Activated T-cell treated with anti-CD3 and anti-CD28 coated beads for 48 hours (primary cell): Measurements from ENCODE around the gene SOHLH1.

ENCODE experiments used
- DNase-seq: peaks from one replicate; pipeline ENCODE4 v3.0.0-alpha.2; 2020; ENCODE audit warnings: low read depth

The SOHLH1 gene, protein sequence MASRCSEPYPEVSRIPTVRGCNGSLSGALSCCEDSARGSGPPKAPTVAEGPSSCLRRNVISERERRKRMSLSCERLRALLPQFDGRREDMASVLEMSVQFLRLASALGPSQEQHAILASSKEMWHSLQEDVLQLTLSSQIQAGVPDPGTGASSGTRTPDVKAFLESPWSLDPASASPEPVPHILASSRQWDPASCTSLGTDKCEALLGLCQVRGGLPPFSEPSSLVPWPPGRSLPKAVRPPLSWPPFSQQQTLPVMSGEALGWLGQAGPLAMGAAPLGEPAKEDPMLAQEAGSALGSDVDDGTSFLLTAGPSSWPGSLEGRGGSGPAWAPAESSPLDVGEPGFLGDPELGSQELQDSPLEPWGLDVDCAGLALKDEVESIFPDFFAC

DNA sequence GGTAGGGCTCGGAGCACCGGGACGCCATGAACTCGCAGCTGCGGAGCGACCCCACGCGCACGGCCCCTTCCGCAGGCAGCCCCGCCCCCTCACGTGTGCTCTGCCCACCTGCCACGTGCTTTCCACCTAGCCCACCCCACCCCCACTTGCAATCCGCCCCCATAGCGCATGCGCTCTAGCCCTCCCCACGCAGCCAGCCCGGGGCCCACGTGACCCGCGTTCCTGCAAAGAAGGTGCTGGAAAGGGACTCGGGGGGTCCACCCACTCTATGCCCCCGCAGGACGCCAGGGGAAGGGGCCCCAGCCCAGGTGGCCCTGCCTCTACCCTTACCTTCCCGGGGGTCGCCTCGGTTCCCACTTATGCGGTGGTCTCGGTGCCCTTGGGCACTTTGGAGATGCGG lies at the start of gene SOHLH1:
Gene SOHLH1 (minus strand): TSS at position 42 of the 400 bp plus-strand sequence. CDS start 14 bp downstream, at position 28.
- no peak for DNase-seq

DNA sequence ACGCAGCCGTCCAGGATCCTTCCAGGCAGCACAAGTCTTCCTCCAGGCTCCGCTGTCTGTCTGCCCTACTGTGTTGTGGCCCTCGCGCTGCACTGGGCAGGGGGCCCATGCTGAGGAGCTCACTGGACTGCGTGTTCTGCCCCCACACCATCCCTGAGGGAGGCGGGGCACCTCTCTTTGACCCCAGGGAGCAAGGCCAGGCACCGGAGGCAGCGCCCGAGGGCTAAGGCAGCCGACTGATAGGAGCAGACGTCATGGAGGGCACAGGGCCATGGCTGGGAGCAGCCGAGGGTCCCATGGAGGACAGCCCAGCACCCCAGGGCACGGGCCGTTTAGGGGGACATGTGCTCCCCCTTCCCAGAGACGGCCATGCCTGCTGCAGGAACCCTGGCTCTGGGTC lies 49.4 kb upstream of the SOHLH1 start:
- DNase-seq: no peak

DNA sequence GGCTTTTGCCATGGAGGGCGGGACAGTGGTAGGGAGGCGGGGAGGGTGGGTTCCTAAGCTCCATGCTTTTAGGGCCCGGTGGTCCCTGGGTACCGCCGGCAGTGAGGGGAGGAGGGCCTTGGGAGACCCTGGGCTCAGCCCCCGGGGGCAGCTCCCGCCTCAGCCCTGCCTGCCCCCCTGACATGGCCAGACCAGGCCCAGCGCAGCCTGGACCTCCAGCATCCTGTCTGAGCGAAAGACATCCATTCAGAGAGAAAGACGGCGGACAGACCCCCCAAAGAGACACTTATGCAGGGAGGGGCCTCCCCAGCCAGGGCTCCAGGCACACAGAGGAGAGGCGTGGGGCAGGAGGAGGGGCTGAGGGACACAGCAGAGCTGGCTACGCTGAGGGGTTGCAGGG lies 48.0 kb upstream of the SOHLH1 start:
- DNase-seq: no peak

DNA sequence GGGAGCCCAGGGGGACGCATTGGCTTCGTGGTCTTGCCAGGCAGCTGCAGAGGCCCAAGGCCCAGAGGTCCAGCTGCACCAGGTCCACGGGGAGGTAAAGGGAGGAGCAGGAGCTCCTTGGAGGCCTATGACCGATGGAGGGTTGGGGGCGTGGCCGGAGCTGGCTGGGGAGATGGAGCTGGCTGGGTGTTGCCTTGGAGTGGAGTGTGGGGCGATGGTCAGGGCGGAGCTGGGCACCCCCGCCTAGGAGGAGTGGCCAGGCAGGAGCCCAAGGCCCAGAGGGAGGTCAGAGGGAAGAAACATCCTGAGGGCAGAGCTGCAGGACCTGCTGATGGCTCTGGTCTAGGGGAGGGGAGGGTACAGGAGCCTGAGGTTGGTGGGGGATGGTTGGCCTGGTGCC lies 47.3 kb upstream of the SOHLH1 start:
- no peak for DNase-seq

DNA sequence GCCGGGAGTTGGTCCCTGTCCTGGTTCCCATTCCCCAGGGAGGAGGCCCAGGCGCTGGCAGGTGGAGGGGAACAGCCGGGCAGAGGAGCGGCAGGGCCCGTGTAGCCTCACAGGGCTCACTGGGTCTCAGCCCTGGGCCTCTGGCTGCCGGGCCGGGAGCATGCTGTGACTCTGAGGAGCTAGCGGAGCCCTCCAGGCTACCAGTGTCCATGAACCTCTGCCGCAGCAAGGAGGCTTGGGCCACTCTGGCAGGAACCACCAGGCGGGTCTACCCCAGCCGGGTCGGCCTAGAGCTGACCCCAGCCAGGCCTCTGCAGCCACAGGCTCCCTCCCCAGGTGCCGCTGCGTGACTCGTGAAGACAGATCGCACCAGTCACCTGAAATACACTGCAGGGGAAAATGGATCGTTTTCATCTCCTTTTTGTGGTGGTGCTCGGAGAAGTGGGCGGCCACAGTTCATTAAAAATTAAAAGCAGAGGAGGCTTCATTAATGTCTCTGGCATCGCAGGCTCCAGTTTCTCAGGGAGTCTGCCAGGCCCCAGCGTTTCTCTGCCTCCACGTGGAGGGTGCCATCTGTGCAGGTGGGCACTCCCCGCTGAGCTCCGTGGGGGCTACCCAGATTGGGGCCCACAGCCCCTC lies 46.5 kb upstream of the SOHLH1 start:
- DNase-seq: no peak

DNA sequence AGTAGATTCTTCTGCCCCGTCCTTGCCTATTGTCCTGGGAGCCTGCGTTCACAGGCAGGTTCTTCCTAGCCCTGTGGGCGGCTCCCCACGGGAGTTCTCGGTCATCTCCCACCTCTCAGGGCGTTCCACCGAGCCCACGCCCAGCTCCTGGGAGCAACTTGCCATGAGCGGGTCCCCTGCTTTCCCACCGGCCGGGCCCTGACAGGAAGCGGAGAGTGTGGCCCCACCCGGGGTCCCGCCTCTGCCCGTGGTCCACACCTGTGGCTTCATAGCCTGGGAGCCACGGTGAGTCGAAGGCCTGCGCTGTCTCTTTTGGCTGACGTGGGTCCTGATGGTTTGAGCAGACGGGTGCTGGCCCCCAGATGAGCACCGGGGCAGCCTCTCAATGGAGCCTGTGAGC lies 45.9 kb upstream of the SOHLH1 start:
- no peak for DNase-seq

DNA sequence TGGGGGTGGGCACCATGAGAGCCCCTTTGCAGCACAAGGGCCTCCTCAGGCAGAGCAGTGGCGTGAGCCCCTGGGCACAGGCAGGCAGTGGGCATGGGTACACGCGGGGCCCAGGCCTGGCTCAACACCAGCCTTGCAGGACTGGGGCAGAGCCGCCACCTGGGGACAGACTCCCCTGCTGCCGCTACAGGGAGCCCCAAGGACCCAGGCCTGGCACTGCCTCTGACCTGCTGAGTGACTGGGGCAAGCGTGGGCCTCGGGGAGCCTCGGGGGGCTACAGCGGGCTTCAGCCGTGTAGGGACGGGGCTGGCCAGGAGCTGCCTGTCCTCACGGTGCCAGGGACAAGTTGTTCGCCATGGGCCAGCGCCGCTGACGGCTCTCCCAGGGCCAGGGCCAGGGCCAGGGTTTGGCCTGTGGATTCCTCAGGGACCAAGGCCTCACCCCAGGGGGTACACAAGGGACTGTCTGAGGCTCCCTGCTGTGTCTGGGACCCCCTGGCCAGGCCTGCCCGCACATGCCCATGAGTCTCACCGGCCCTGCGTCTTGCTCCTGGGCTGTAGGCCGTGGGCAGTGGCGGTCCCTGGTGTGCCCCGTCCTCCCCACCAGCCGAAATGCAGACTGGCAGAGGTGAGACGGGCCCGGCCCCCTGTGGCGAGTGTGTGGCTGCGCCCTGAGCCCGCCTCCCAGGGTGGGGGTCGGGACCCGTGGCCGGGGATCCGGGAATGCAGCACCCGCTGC lies 45.2 kb upstream of the SOHLH1 start:
- DNase-seq: no peak

DNA sequence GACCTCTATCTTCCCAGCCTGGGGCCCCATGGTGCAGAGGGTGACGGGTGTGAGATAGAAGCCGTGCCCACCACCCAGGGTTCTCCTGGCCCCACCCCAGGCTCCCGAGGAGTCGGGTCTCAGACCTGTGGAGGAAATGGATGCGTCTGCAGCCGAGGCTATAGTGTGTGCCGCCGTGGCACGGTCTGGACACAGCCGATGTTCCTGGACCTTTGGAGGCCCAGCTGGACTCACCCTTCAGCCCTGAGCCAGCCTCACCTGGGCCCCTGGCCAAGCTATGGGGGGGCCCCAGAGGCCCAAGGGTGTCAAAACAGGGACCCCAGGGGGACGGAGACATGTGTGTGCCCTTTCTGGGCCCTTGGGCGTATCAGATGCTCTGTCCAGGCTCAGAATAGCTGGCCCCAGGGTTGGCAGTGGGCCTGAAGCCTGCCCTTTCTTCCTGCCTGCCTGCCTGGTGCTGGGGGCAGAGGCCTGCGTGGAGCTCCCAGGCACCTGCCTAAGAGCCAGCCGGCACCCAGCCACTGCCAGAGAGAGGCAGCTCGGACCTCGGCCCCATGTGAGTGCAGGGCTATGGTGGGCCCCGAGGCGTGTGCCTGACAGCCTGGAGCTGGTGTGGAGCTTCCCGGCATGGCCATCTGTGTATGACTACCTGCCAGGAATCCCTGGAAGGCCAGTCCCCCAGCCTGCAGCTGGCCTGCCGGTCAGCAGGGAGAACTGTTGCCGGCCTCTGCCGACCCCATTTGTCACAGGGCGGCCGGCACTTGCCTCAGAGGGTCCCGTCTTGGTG lies 44.5 kb upstream of the SOHLH1 start:
- no peak for DNase-seq

DNA sequence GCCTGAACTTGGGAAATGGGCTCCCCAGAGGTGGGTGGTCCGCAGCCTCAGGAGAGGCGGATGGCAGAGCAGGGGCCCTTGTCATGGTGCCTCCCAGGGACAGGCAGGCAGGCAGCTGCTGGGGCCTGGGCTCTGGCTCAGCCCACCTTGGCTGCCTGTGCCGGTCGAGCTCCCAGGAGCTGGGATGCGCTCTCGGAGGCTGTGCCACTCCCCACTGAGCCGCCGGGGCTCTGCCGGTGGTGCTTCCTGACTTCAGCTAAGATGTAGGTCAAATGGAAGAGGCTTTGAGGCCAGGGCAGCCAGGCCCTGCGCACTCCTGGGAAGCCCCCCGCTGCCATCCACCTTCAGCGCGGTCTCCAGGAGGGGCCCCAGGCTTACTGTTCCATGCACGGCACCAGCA lies 43.7 kb upstream of the SOHLH1 start:
- DNase-seq: no peak

DNA sequence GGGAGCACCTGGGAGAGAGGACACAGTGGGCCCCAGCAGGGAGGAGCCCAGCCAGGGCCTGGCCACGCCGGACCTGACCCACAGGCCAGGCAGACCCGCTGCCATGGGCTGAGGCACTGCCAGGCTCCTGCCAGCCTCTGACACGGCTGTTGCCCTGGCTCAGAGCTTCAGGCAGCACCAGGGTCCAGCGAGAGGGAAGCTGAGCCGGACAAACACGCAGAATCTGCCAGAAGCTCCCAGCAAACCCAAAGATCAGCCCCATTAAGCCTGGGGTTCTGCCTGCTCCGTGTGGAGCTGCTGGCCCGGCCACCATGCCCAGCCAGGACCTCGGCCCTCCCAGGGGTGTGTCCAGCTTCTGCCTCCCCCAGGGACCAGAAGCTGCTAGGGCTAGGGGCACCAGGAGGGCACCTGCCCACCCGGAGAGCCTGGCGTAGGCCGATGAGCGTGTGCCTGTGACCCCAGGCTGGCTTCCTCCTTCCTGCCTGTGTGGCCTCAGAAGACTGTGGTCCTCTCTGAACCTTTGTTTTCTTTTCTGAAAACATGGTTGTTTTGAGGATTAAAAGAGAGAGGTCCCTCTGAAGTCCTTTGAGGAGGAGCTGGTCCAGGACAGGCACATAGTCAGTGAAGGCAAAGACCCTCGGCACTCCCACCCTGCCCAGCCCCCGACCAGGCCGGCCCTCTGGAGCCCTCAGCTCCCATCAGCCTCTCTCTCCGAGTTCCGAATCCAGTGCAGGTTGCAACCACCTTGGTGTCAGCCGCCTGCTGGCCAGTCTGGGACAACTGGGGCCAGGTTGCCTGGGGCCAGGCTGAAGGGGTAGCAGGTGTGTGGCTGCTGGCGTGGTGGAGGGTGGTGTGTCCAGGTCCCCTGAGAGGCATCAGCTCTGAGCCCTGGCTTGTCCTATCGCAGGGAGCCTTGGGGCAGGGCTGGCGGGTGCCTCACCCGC lies 42.3 kb upstream of the SOHLH1 start:
- DNase-seq: no peak

DNA sequence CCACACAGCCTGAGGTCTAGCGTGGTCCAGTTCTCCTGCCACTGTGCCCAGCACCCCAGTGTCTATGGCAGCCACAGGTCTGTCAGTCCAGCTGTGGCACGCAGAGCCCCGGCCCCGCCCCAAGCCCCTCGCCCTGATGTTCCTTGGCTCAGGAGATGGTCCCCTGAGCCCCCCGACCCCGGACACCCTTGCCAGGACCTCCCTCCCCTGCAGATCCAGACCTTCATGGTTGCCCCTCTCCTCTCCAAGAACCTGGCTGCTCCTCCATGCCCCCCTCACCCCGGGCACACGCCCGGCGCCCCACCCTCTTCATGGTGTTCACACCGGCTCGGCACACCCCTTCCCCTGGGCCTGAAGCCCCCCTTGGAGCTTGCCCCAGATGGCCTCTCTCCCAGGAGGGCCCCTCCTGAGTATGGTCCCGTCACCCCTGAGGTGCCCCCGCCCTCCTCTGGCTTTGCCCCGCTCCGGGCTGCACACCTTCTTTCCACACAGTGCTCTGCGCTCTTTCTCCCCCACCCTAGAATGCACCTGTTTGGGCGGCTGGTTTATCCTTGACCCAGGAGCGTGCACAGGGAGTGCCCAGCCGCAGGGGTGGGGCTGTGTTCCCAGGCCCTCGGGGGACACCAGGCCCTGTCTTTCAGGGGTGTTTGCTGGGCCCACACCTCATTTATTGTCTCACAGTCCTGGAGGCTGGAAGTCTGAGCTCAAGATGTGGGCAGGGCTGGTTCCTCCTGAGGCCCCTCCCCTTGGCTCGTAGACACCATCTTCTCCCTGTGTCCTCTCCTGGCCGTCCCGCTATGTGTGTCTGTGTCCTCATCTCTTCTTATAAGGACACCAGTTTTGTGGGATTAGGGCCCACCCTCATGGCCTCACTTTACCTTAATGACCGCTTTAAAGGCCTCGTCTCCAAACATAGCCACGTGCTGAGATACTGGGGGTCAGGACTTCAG lies 40.3 kb upstream of the SOHLH1 start:
- DNase-seq: no peak

DNA sequence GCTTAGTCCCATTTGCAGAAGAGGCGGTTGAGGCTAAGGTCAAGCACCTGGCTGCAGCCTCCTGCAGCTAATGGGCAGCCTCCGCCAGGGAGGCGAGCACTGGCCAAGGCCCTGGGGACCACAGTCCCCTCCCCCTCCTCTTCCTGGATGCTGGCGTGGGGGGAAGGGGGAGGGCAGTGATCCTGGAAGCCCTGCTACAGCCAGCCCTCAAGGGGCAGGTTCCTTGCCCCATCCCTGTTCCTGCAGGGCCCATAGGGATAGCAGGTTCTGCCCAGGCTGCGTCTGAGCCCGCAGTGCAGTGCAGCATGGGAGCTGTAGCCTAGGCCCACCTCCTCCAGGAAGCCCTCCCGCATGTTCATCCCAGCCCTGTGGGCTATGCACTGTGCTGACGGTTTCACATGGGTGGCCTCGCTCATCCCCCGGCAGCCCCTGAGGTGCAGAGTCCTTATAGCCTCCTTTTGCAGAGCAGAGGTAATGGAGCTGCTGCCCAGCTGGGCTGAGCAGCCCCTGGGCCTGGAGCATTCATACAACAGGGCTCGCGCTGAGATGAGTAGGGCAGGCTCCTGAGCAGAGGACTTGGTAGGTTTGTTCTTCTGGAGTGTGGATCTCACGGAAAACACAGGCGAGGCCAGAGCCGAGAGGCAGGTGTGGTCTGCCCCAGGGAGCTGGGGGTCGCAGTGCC lies 38.7 kb upstream of the SOHLH1 start:
- no peak for DNase-seq

DNA sequence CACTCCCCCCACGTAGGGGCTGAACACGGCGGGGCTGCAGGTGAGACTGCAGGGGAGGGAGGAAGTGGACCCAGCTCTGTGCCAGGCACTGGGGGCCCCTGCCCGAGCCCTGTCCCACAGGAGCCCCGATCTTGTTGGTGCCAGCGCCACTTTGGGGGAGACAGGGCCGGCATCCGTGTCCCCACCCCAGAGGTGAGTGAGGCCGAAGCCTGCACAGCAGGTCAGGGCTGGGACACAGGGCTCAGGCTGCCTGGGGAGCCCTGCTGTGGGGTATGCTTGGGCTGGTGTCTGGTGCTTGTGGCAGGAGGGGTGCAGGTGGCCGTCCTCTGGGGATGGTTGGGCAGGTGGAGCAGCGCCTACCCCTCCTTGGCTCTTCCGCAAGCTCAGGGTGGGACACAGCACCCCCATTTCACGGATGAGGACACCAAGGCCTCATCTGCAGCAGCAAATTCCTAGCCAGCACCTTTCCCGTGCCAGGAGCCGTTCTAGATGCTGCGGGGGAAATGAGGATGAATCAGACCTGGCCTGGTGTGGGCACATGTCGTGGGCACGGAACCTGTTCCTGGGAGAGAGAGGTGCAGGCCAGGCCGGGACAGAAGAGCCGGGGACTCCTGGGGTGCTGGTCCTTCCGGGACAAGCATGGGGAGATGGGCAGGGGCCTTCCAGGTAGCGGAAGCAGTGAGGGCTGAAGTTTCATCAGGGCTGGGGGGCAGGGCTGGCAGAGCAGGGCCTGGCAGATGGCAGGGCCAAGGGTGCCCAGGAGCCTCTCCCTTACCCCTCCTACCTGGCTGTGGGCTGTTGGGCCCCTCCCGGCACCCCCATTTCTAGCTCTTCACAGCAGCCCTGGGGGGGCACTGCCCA lies 37.9 kb upstream of the SOHLH1 start:
- no peak for DNase-seq

DNA sequence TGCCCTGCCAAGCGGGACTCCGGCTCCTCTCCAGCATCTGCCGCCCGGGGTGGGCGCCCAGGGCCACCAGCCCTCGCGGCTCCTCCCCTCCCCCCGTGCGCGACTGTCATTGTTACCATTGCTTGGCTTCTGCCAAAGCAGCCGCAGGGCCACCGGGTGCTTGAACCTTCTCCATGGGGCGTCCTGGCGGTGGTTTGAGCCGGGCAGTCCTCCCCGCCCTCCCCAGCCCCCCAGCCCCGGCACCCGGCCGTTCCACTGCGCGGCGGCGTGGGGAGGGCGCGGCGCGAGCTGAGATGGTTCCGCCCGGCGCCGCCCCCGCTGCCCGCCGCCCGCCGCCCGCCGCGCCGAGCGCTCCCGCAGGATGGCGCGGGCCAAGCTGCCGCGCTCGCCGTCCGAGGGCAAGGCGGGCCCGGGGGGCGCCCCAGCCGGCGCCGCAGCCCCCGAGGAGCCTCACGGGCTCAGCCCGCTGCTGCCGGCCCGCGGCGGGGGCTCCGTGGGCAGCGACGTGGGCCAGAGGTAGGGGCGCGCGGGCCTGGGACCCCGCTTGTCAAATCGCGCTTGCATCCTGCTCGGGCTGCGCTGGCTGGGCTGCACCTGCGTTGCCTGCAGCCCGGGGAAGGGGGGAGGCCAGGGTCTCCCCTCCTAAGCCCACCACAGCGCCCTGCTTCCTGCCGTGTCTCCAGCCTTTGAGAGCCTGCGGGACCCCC lies 37.1 kb upstream of the SOHLH1 start:
- no peak for DNase-seq

DNA sequence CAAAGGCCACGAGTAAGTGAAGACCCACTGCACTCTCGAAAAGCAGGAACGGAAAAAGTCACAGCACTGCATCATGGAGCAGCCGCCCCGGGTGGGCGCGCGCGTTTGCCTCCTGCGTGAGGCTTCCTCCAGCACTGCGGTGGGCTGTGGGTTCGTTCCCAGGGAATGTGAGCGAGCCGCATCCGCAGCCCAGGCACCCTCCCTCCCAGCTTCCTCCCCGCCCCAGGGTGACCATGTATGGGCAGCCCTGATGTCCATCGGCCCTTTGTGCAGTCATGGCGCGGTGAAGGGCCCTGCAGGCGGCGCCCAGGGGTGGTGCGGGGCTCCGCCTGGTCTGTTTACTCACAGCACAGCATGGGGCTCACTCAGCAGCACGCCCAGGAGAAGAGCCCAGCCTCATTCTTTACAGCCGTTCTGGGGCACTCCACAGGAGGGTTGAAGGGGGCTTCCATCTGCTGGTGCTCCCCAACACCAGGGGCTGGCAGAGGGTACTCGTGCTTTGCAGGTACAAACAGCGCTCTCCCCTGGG lies 35.4 kb upstream of the SOHLH1 start:
- DNase-seq: no peak

DNA sequence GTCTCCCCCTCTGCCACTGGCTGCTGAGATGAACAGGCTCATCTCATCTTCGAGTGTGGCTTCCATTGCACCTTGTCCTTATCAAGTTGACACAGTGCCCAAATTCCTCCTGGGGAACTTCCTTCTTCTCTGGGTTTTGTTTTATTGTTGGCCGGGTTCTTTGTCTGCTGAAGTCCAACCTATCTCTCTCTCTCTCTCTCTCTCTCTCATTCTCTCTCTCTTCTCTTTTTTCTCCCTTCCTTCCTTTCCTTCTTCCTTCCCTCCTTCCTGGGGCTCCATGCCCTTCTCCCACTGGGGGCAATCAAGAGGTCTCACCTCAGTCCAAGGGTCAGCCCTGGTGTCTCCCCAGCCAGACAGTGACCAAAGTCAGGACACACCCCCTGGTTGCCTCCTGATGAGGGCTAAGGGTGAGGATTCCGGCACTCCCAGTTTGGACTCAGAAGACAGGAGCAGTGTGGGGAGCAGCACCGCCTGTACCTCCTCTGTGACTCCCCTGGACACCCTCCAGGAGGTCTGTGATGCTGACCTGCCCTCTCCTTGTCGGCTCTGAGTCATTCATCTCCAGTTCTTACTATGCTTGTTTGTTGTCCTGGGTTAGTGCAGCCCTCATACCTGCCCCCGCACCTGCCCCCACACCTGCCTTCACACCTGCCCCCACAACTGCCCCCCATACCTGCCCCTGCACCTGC lies 33.4 kb upstream of the SOHLH1 start:
- DNase-seq: no peak

DNA sequence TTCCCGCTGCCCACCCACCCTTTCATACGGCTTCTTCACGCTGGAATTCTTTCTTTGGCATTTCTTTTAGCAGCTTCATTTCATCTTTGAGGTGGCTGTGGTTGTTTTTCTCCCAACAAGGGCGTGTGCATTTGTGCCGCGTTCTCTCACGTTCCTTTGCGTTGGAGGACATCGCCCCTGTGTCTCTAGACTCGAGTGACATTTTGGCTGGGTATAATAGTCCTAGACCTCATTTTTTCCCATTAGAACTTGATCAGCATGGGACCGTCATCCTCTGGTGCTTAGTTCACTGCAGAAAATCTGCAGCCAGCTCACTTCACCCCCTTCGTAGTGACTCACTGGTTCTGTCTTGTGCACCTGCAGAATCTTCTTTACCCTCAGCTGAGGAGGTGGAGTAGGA lies 32.2 kb upstream of the SOHLH1 start:
- DNase-seq: no peak
